ENCODE data around the gene ZCWPW1. TPM values are rescaled to one million over a fixed set of nuclear protein-coding genes. Genes with fewer than 3 reads are reported as not detected.

The ZCWPW1 gene
- total and polyA plus RNA-seq, 2 of the 8 experiments (the other 6 are each of a cell fraction or from before 2014, with no cell fraction given): 0.51 to 1.4 TPM

- TF ChIP-seq SP4 (IDR thresholded peaks at IDR 0.05; ENCODE audit: low read length) (no peak), CTBP2 (IDR thresholded peaks at IDR 0.05; ENCODE audit: borderline replicate concordance, insufficient read depth, insufficient read length, low read length) (no peak)
Observed at GRCh38 chr7:100426516-100426915, 2.0 kb downstream of the ZCWPW1 start (continued).
